T-helper 1 cell treated with Interleukin-12 subunit alpha and Interleukin-12 subunit beta and Interleukin-4 antibody, amounts not matched to agents 30 μg/mL and 1 μg/mL, for 36 hours (primary cell): ENCODE results near the gene FETUB.

Experiments
- H3K27ac Mint-ChIP-seq: one replicate; pipeline ENCODE4 v1.8.0; 2021; ENCODE audit warnings: mild to moderate bottlenecking, mixed read lengths
- H3K27me3 Mint-ChIP-seq: one replicate; pipeline ENCODE4 v1.8.0; 2021; ENCODE audit warnings: low read depth, mixed read lengths
- H3K36me3 Mint-ChIP-seq: one replicate; pipeline ENCODE4 v1.8.0; 2021; ENCODE audit warnings: low read depth, mixed read lengths
- H3K4me1 Mint-ChIP-seq: one replicate; pipeline ENCODE4 v1.8.0; 2021; ENCODE audit warnings: low read depth, mixed read lengths
- H3K4me3 Mint-ChIP-seq: one replicate; pipeline ENCODE4 v1.8.0; 2021; ENCODE audit warnings: mild to moderate bottlenecking, moderate library complexity, mixed read lengths
- H3K9me3 Mint-ChIP-seq: one replicate; pipeline ENCODE4 v1.8.0; 2021; ENCODE audit warnings: mixed read lengths

FETUB gene, protein sequence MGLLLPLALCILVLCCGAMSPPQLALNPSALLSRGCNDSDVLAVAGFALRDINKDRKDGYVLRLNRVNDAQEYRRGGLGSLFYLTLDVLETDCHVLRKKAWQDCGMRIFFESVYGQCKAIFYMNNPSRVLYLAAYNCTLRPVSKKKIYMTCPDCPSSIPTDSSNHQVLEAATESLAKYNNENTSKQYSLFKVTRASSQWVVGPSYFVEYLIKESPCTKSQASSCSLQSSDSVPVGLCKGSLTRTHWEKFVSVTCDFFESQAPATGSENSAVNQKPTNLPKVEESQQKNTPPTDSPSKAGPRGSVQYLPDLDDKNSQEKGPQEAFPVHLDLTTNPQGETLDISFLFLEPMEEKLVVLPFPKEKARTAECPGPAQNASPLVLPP

GRCh38 chr3:186639778-186640472 lies at the start of gene FETUB:
FETUB (plus strand) TSS chr3:186640399; CDS start chr3:186640461, 62 bp downstream.
- Mint-ChIP-seq H3K27ac (peak within 1 kb of the TSS; percentile 37), H3K36me3 (no peaks in the 10 kb centered on the region), H3K27me3 (peaks cover 8% of the 10 kb centered on the region), H3K4me3 (no peak within 1 kb of the TSS), H3K9me3 (no peaks in the 10 kb centered on the region), H3K4me1 (peaks cover 33% of the 10 kb centered on the region)

GRCh38 chr3:186590580-186591295 lies 49.5 kb upstream of the FETUB start:
- Mint-ChIP-seq H3K4me1 (peaks cover 20% of the 10 kb centered on the region), H3K27me3 (no peaks in the 10 kb centered on the region), H3K27ac (no peak overlapping the region), H3K4me3 (no peak overlapping the region), H3K9me3 (no peaks in the 10 kb centered on the region), H3K36me3 (peaks cover 11% of the 10 kb centered on the region)

DNA sequence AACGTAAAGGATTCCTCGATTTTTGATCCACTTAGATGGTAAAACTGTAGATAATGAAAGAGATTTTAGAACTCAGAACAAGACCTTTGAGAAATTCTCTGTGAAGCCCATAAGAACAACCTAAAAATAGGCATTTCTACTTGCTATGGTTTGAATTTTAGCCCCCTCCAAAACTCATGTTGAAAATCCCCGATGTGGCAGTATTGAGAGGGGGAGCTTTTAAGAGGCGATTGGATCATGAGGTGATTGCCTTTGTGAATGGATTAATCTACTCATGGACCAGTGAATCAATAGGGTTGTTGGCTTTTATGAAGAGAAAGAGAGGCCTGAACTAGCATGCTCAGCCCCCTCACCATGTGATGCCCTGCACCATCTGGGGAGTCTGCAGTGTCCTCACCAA lies 47.5 kb upstream of the FETUB start:
- H3K27ac Mint-ChIP-seq: no peak overlapping the region
- H3K9me3 Mint-ChIP-seq: no peaks in the 10 kb centered on the region
- H3K4me1 Mint-ChIP-seq: peaks cover 20% of the 10 kb centered on the region
- H3K27me3 Mint-ChIP-seq: no peaks in the 10 kb centered on the region
- H3K36me3 Mint-ChIP-seq: peaks cover 4% of the 10 kb centered on the region
- H3K4me3 Mint-ChIP-seq: no peak overlapping the region

GRCh38 chr3:186593862-186594261 lies 46.3 kb upstream of the FETUB start:
- Mint-ChIP-seq H3K27me3 (no peaks in the 10 kb centered on the region), H3K9me3 (no peaks in the 10 kb centered on the region), H3K36me3 (no peaks in the 10 kb centered on the region), H3K27ac (no peak overlapping the region), H3K4me3 (no peak overlapping the region), H3K4me1 (peaks cover 13% of the 10 kb centered on the region)

GRCh38 chr3:186594591-186595113 lies 45.5 kb upstream of the FETUB start:
- Mint-ChIP-seq H3K27ac (no peak overlapping the region), H3K4me3 (no peak overlapping the region), H3K9me3 (no peaks in the 10 kb centered on the region), H3K36me3 (no peaks in the 10 kb centered on the region), H3K4me1 (peaks cover 10% of the 10 kb centered on the region), H3K27me3 (no peaks in the 10 kb centered on the region)

DNA sequence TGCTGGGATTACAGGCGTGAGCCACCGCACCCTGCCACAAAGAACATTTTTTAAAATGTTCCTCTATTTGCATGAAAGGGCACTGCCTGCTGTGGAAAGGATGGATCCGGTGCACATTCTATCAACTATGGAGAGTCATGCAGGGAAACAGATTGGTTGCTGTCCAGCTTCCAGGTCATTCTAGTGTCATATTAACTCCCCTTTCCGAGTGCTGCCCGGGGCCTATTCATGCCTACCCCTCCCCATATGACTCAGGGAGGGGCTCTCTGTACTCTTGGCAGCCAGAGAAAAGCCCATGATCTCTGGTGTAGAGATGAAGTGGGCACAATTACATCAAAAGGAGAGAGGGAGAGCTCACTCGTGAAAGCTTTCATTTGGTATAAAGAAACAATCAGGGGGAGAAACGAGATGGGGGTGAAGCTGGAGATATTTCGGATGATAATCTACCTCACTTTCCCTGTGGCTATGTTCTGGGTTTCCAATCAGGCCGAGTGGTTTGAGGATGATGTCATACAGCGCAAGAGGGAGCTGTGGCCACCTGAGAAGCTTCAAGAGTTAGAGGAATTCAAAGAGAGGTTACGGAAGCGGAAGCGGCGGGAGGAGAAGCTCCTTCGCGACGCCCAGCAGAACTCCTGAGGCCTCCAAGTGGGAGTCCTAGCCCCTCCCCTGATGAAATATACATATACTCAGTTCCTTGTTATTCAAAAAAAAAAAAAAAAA lies 43.5 kb upstream of the FETUB start:
- H3K36me3 Mint-ChIP-seq: no peaks in the 10 kb centered on the region
- no peaks in the 10 kb centered on the region for H3K9me3 Mint-ChIP-seq
- H3K27me3 Mint-ChIP-seq: no peaks in the 10 kb centered on the region
- H3K4me1 Mint-ChIP-seq: no peaks in the 10 kb centered on the region
- H3K4me3 Mint-ChIP-seq: no peak overlapping the region
- H3K27ac Mint-ChIP-seq: no peak overlapping the region

- no peaks in the 10 kb centered on the region for H3K4me1 Mint-ChIP-seq
- no peaks in the 10 kb centered on the region for H3K36me3 Mint-ChIP-seq
- H3K4me3 Mint-ChIP-seq: no peak overlapping the region
- no peaks in the 10 kb centered on the region for H3K27me3 Mint-ChIP-seq
- H3K27ac Mint-ChIP-seq: no peak overlapping the region
- no peaks in the 10 kb centered on the region for H3K9me3 Mint-ChIP-seq
These were observed 42.0 kb upstream of the FETUB start for GRCh38 chr3:186598108-186598784.

GRCh38 chr3:186598794-186599141 lies 41.4 kb upstream of the FETUB start:
- H3K9me3 Mint-ChIP-seq: no peaks in the 10 kb centered on the region
- H3K36me3 Mint-ChIP-seq: no peaks in the 10 kb centered on the region

GRCh38 chr3:186599142-186599784 lies 40.9 kb upstream of the FETUB start:
- no peaks in the 10 kb centered on the region for H3K36me3 Mint-ChIP-seq
- H3K4me1 Mint-ChIP-seq: no peaks in the 10 kb centered on the region
- no peaks in the 10 kb centered on the region for H3K9me3 Mint-ChIP-seq
- H3K27ac Mint-ChIP-seq: no peak overlapping the region
- H3K4me3 Mint-ChIP-seq: no peak overlapping the region
- no peaks in the 10 kb centered on the region for H3K27me3 Mint-ChIP-seq

More at GRCh38 chr3:186598794-186599141, 41.4 kb upstream of the FETUB start:
- Mint-ChIP-seq H3K4me1 (no peaks in the 10 kb centered on the region), H3K27me3 (no peaks in the 10 kb centered on the region), H3K27ac (no peak overlapping the region), H3K4me3 (no peak overlapping the region)

DNA sequence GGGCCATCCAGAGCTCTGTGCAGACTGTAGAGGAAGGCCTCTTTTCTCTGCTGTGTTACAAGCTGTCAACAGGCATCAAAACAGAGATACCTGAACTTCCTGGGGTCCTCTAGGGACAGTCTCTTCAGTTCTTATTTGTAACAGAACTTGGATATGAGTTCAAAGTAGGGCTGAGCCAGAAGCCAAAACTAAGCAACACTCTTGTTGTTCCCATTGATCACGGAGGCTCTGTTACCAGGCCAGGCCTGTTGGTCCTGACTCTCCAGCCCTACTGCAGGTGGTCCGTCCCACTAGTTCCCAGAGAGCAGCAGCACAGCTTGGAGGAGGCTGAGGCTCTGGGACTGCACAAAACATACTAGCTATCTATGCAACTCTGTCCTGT lies 40.4 kb upstream of the FETUB start:
- Mint-ChIP-seq H3K27me3 (peaks cover 3% of the 10 kb centered on the region), H3K36me3 (no peaks in the 10 kb centered on the region), H3K9me3 (no peaks in the 10 kb centered on the region), H3K27ac (no peak overlapping the region), H3K4me1 (no peaks in the 10 kb centered on the region), H3K4me3 (no peak overlapping the region)

- Mint-ChIP-seq H3K4me3 (no peak overlapping the region), H3K4me1 (no peaks in the 10 kb centered on the region), H3K36me3 (no peaks in the 10 kb centered on the region), H3K27me3 (peaks cover 8% of the 10 kb centered on the region), H3K9me3 (no peaks in the 10 kb centered on the region), H3K27ac (no peak overlapping the region)
These were observed 39.3 kb upstream of the FETUB start for GRCh38 chr3:186600896-186601295.

- H3K27ac Mint-ChIP-seq: no peak overlapping the region
- H3K27me3 Mint-ChIP-seq: peaks cover 8% of the 10 kb centered on the region
These were observed 37.0 kb upstream of the FETUB start for GRCh38 chr3:186603159-186603558.

DNA sequence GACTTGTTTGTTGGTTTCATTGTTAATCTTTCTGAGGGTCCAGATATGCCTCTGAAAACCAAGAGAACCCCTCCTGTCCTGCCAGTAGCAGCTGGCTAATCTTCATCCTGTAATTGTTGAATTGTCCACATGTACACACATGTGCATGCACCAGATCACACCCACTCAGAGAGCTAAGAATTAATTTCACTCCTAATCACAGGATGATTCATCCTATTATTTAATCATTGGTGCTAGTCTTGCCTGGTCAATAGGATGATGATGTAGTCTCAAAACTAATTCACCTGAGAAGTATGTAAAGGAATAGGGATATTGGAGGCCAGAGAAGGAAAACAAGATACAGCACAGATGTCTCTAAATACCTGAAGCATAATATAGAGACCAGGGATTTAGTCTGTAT lies 35.1 kb upstream of the FETUB start:
- Mint-ChIP-seq H3K27me3 (peaks cover 8% of the 10 kb centered on the region), H3K36me3 (no peaks in the 10 kb centered on the region), H3K4me3 (no peak overlapping the region), H3K27ac (no peak overlapping the region), H3K9me3 (no peaks in the 10 kb centered on the region), H3K4me1 (no peaks in the 10 kb centered on the region)

More at GRCh38 chr3:186603159-186603558, 37.0 kb upstream of the FETUB start:
- Mint-ChIP-seq H3K9me3 (no peaks in the 10 kb centered on the region), H3K4me1 (no peaks in the 10 kb centered on the region), H3K4me3 (no peak overlapping the region), H3K36me3 (no peaks in the 10 kb centered on the region)
